Fibroblast of mammary gland (primary cell): ENCODE data around the gene ANKRD7.

Source experiments
- DNase-seq: peaks from one replicate; pipeline ENCODE4 v3.0.0-alpha.2; 2010; ENCODE audit warnings: low read depth
- H3K4me3 ChIP-seq: 2 replicates; pipeline ENCODE4 v1.5.1; 2011; ENCODE audit warnings: low read depth, mild to moderate bottlenecking, low read length, moderate library complexity; ENCODE audit not compliant: control insufficient read depth
- CTCF ChIP-seq: conservative IDR thresholded peaks from 2 replicates; pipeline ENCODE4 v1.5.1; 2011; ENCODE audit warnings: low read depth, low read length, inconsistent platforms; ENCODE audit not compliant: control insufficient read depth, insufficient read depth

The ANKRD7 gene

GRCh38 chr7:118184565-118184940 lies 40.0 kb upstream of the ANKRD7 start:
- peak; percentile 6 for DNase-seq
- peak overlapping the region; percentile 79 for H3K4me3 ChIP-seq
- TF ChIP-seq CTCF, result no peak

- H3K4me3 ChIP-seq, result peak overlapping the region; percentile 79
- no peak for TF ChIP-seq CTCF
- peak; percentile 45 for DNase-seq
Measured at GRCh38 chr7:118185163-118185860, 39.2 kb upstream of the ANKRD7 start.

GRCh38 chr7:118186501-118186900 lies 38.0 kb upstream of the ANKRD7 start:
- TF ChIP-seq CTCF, result no peak
- H3K4me3 ChIP-seq, result no peak overlapping the region
- DNase-seq, result peak; percentile 33

- no peak for TF ChIP-seq CTCF
Measured at GRCh38 chr7:118194571-118194970, 29.9 kb upstream of the ANKRD7 start.

GRCh38 chr7:118195837-118196474 lies 28.5 kb upstream of the ANKRD7 start:
- H3K4me3 ChIP-seq, result no peak overlapping the region
- TF ChIP-seq CTCF, result peak; percentile 83
- peak; percentile 75 for DNase-seq

More at GRCh38 chr7:118194571-118194970, 29.9 kb upstream of the ANKRD7 start:
- DNase-seq, result no peak
- H3K4me3 ChIP-seq, result no peak overlapping the region

- TF ChIP-seq CTCF, result no peak
- DNase-seq, result no peak
- H3K4me3 ChIP-seq, result no peak overlapping the region
Measured at GRCh38 chr7:118202061-118202460, 22.4 kb upstream of the ANKRD7 start.
